Measurements from ENCODE around the gene ADD1. TPM values are rescaled to one million over a fixed set of nuclear protein-coding genes. Genes with fewer than 3 reads are reported as not detected.

ADD1 gene
- total RNA-seq, 1 experiment from 2014 or later: 224 TPM

DNA sequence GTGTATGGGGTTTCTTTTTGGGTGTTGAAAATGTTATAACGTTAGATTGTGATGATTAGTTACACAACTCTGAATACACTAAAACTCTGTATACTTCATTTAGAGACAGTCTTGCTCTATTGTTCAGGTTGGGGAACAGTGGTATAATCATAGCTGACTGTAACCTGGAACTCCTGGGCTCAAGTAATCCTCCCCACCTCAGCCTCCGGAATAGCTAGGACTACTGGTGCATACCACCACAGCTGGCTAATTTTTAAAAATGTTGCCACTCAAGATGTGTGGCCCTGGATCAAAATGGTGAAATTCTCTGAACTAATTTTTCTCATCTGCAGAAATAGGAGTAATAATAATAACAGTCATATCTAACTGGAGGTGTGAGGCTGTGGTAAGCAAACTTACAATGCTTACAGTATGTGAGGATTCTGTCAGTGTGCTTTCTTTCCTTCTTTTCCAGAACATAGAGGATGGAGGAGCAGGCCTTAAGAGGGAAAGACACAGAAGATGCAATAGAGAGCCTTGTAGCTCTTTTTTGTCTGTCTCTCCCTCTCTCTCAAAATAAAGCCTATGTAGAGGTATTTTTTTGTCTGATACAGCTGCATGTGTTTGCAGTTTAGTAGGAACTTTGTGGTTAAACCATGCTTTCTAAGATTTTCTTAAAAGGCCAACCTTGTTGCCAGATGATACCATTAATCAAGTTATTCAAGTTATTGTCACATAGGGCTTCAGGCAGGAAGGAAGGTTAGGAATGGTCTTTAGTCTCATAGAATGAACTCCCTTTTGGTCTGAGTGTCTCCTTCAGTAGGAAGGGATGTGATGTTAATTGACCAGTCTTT lies 7.5 kb downstream of the ADD1 start:
- H3K36me3 ChIP-seq (replicated peaks; ENCODE audit: control insufficient read depth, insufficient read depth, low read length): peaks cover 2% of the 10 kb centered on the region; the same call in 1 of the 2 replicates
- no peak for DNase-seq
- no peaks in the 10 kb centered on the region for H3K27me3 ChIP-seq (ENCODE audit: control insufficient read depth, insufficient read depth, low read length)
- H3K4me3 ChIP-seq (ENCODE audit: insufficient read depth, low read depth, low read length): no peak overlapping the region

GRCh38 chr4:2852481-2852921 lies 8.9 kb downstream of the ADD1 start:
- Histone ChIP-seq H3K4me3 (ENCODE audit: insufficient read depth, low read depth, low read length) (no peak overlapping the region), H3K36me3 (replicated peaks; ENCODE audit: control insufficient read depth, insufficient read depth, low read length) (peaks cover 2% of the 10 kb centered on the region; the same call in 1 of the 2 replicates), H3K27me3 (ENCODE audit: control insufficient read depth, insufficient read depth, low read length) (no peaks in the 10 kb centered on the region)
- DNase-seq: no peak

GRCh38 chr4:2855584-2855983 lies 11.9 kb downstream of the ADD1 start:
- peaks cover 2% of the 10 kb centered on the region; the same call in 1 of the 2 replicates for H3K36me3 ChIP-seq (replicated peaks; ENCODE audit: control insufficient read depth, insufficient read depth, low read length)
- H3K4me3 ChIP-seq (ENCODE audit: insufficient read depth, low read depth, low read length): no peak overlapping the region
- H3K27me3 ChIP-seq (ENCODE audit: control insufficient read depth, insufficient read depth, low read length): no peaks in the 10 kb centered on the region
- DNase-seq: no peak

- peaks cover 2% of the 10 kb centered on the region; the same call in 1 of the 2 replicates for H3K36me3 ChIP-seq (replicated peaks; ENCODE audit: control insufficient read depth, insufficient read depth, low read length)
- DNase-seq: no peak
- H3K27me3 ChIP-seq (ENCODE audit: control insufficient read depth, insufficient read depth, low read length): no peaks in the 10 kb centered on the region
- H3K4me3 ChIP-seq (ENCODE audit: insufficient read depth, low read depth, low read length): no peak overlapping the region
Observed at GRCh38 chr4:2856266-2856665, 12.6 kb downstream of the ADD1 start.

DNA sequence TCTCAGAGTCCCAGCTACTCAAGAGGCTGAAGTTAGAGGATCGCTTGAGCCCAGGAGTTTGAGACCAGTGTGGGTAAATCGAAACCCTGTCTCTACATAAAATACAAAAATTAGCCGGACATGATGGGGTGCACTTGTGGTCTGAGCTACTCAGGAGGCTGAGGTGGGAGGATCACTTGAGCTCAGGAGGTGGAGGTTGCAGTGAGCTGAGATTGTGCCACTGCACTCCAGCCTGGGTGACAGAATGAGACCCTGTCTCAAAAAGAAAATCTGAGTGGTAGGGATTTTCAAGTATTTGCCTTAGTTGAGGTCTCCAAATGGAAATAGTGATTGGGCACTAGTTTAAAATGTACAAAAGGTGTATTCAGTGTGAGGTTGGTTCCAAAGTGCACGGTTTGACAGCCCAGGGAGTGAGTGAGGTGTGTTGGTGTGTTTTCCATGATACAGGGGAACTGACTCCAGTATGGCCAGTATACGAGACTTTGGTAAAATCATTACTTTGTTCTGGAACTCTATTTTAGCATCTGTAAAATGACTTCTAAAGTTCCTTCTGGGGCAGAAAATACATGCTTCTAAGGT lies 13.8 kb downstream of the ADD1 start:
- Histone ChIP-seq H3K27me3 (ENCODE audit: control insufficient read depth, insufficient read depth, low read length) (no peaks in the 10 kb centered on the region), H3K4me3 (ENCODE audit: insufficient read depth, low read depth, low read length) (no peak overlapping the region), H3K36me3 (replicated peaks; ENCODE audit: control insufficient read depth, insufficient read depth, low read length) (peaks cover 2% of the 10 kb centered on the region; the same call in 1 of the 2 replicates)
- DNase-seq: no peak

GRCh38 chr4:2858451-2859217 lies 15.0 kb downstream of the ADD1 start:
- no peak for DNase-seq
- Histone ChIP-seq H3K36me3 (replicated peaks; ENCODE audit: control insufficient read depth, insufficient read depth, low read length) (peaks cover 2% of the 10 kb centered on the region; the same call in 1 of the 2 replicates), H3K27me3 (ENCODE audit: control insufficient read depth, insufficient read depth, low read length) (no peaks in the 10 kb centered on the region), H3K4me3 (ENCODE audit: insufficient read depth, low read depth, low read length) (no peak overlapping the region)

DNA sequence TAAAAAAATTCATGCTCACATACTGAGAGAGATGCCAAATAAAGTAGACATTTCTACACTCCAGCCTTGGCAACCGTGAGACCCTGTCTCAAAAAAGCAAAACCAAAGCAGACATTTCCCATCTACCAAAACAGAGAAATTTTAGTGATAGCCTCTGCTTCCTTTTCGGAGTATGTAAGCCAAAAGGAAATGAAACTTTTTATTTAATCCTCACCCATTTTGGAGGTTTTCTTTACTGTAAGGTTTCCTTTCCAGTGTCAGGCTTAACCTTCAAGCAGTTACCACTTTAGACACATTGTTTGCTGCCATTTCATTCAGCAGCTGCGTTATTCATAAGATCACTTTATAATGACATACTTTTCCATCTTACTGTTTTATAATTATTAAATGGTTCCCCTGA lies 15.9 kb downstream of the ADD1 start:
- Histone ChIP-seq H3K27me3 (ENCODE audit: control insufficient read depth, insufficient read depth, low read length) (no peaks in the 10 kb centered on the region), H3K36me3 (replicated peaks; ENCODE audit: control insufficient read depth, insufficient read depth, low read length) (no peaks in the 10 kb centered on the region), H3K4me3 (ENCODE audit: insufficient read depth, low read depth, low read length) (no peak overlapping the region)
- no peak for DNase-seq

- Histone ChIP-seq H3K36me3 (replicated peaks; ENCODE audit: control insufficient read depth, insufficient read depth, low read length) (no peaks in the 10 kb centered on the region), H3K27me3 (ENCODE audit: control insufficient read depth, insufficient read depth, low read length) (no peaks in the 10 kb centered on the region), H3K4me3 (ENCODE audit: insufficient read depth, low read depth, low read length) (no peak overlapping the region)
- no peak for DNase-seq
Observed at GRCh38 chr4:2860391-2861348, 17.0 kb downstream of the ADD1 start.

DNA sequence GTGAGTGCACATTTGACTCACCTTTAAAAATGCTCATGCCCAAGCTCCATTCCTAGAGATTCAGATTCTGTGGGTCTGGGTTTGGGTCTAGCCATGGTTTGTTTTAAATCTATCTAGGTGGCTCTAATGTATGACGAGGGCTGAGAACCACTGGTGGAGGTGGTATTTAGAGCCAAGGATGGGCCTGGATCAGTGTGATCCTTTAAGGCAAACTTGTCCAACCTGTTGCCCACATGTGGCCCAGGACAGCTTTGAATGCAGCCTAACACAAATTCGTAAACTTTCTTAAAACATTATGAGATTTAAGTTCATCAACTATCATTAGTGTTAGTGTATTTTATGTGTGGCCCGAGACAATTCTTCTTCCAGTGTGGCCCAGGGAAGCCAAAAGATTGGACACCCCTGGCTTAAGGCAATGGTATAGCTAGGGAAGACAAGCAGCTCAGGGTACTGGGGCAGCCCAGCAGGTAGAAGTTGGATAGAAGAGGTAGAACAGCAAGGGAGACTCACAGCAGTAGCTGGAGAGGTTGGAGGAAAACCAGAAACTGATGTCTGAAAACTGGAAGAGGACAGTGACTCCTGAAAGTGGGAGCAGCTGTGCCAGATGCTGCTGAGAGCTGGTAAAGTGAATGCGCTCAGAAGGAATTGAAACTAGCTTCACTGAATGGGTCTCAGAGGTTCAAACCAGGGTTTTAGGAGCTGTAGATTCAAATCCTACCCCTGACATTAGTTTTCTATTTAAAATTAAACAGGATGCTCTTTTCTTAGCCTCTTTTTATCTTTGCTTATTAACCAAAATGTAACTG lies 18.2 kb downstream of the ADD1 start:
- DNase-seq: no peak
- H3K36me3 ChIP-seq (replicated peaks; ENCODE audit: control insufficient read depth, insufficient read depth, low read length): no peaks in the 10 kb centered on the region
- H3K4me3 ChIP-seq (ENCODE audit: insufficient read depth, low read depth, low read length): no peak overlapping the region
- no peaks in the 10 kb centered on the region for H3K27me3 ChIP-seq (ENCODE audit: control insufficient read depth, insufficient read depth, low read length)

DNA sequence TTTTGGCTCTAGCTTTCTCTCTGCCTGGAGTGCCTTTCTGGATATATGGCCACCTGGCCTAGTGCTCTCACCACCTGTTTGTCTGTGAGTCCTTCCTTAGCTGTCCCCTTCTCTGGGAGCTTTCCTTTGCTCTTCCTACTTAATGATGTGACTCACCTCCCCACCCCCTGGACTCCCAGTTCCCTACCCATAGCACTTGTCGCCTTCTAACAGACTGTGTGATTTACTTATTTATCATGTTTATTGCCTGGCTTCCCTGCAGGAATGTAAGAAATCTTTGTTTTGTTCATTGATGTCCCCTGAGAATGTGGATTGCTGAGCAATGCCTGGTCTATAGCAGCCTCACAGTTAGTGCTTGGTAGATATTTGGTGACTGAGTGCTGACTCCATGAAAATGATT lies 18.9 kb downstream of the ADD1 start:
- no peaks in the 10 kb centered on the region for H3K36me3 ChIP-seq (replicated peaks; ENCODE audit: control insufficient read depth, insufficient read depth, low read length)
- H3K27me3 ChIP-seq (ENCODE audit: control insufficient read depth, insufficient read depth, low read length): no peaks in the 10 kb centered on the region
- DNase-seq: peak; percentile 52
- no peak overlapping the region for H3K4me3 ChIP-seq (ENCODE audit: insufficient read depth, low read depth, low read length)

DNA sequence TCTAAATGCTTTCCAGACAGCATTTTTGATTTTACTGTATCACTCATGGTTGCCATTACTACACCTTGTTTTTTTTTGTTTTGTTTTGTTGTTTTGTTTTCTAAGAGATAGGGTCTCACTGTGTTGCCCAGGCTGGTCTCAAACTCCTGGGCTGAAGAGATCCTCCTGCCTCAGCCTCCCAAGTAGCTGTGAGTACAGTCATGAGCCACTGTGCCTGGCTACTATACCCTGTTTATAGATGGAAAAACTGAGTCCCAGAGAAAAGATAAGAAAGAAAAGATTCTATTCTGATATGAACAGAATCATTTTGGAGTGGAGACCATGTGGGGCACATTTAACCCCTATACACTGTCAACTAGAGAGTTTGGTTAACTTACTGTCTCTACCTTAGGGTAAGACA lies 20.0 kb downstream of the ADD1 start:
- no peak for DNase-seq
- Histone ChIP-seq H3K4me3 (ENCODE audit: insufficient read depth, low read depth, low read length) (no peak overlapping the region), H3K36me3 (replicated peaks; ENCODE audit: control insufficient read depth, insufficient read depth, low read length) (no peaks in the 10 kb centered on the region), H3K27me3 (ENCODE audit: control insufficient read depth, insufficient read depth, low read length) (no peaks in the 10 kb centered on the region)

GRCh38 chr4:2865196-2865780 lies 21.6 kb downstream of the ADD1 start:
- Histone ChIP-seq H3K4me3 (ENCODE audit: insufficient read depth, low read depth, low read length) (no peak overlapping the region), H3K36me3 (replicated peaks; ENCODE audit: control insufficient read depth, insufficient read depth, low read length) (no peaks in the 10 kb centered on the region), H3K27me3 (ENCODE audit: control insufficient read depth, insufficient read depth, low read length) (no peaks in the 10 kb centered on the region)
- DNase-seq: no peak
